Neuron (in vitro differentiated cells): ENCODE measurements around the gene MGST2.

ENCODE experiments used
- H2AFZ ChIP-seq: one replicate; pipeline ENCODE4 v1.6.1; 2013; ENCODE audit warnings: low read depth, mild to moderate bottlenecking, inconsistent platforms, low read length, moderate library complexity
- H3K27me3 ChIP-seq: one replicate; pipeline ENCODE4 v1.6.1; 2013; ENCODE audit warnings: low read length; ENCODE audit not compliant: insufficient read depth
- H3K36me3 ChIP-seq: one replicate; pipeline ENCODE4 v1.6.1; 2013; ENCODE audit warnings: low read length; ENCODE audit not compliant: insufficient read depth
- H3K4me1 ChIP-seq: one replicate; pipeline ENCODE4 v1.6.1; 2013; ENCODE audit warnings: low read length; ENCODE audit not compliant: insufficient read depth
- H3K4me3 ChIP-seq: 2 replicates; pipeline ENCODE4 v1.5.1; 2013; ENCODE audit warnings: mild to moderate bottlenecking, low read length, moderate library complexity
- H3K9me3 ChIP-seq: one replicate; pipeline ENCODE4 v1.6.1; 2013; ENCODE audit warnings: low read length

Gene MGST2

GRCh38 chr4:139711461-139711860 is 45.8 kb downstream of the MGST2 start:
- H2AFZ ChIP-seq: no peak overlapping the region
- H3K4me1 ChIP-seq: no peaks in the 10 kb centered on the region
- peaks cover 2% of the 10 kb centered on the region for H3K9me3 ChIP-seq
- no peaks in the 10 kb centered on the region for H3K27me3 ChIP-seq
- no peak overlapping the region for H3K4me3 ChIP-seq
- peaks cover 2% of the 10 kb centered on the region for H3K36me3 ChIP-seq

GRCh38 chr4:139712882-139713281 is 47.3 kb downstream of the MGST2 start:
- no peaks in the 10 kb centered on the region for H3K4me1 ChIP-seq
- peaks cover 10% of the 10 kb centered on the region for H3K36me3 ChIP-seq
- H3K4me3 ChIP-seq: no peak overlapping the region
- H3K9me3 ChIP-seq: peaks cover 4% of the 10 kb centered on the region
- H3K27me3 ChIP-seq: no peaks in the 10 kb centered on the region
- no peak overlapping the region for H2AFZ ChIP-seq

- Histone ChIP-seq H3K4me1 (no peaks in the 10 kb centered on the region), H3K4me3 (no peak overlapping the region), H3K27me3 (no peaks in the 10 kb centered on the region), H3K36me3 (peaks cover 30% of the 10 kb centered on the region), H3K9me3 (peaks cover 6% of the 10 kb centered on the region), H2AFZ (no peak overlapping the region)
Measured at GRCh38 chr4:139715746-139716391, 50.2 kb downstream of the MGST2 start.

- H3K27me3 ChIP-seq: no peaks in the 10 kb centered on the region
- peaks cover 6% of the 10 kb centered on the region for H3K9me3 ChIP-seq
- H3K4me1 ChIP-seq: no peaks in the 10 kb centered on the region
- peaks cover 30% of the 10 kb centered on the region for H3K36me3 ChIP-seq
- no peak overlapping the region for H2AFZ ChIP-seq
- H3K4me3 ChIP-seq: no peak overlapping the region
Measured at GRCh38 chr4:139718358-139718757, 52.7 kb downstream of the MGST2 start.

- Histone ChIP-seq H3K4me3 (no peak overlapping the region), H3K36me3 (peaks cover 30% of the 10 kb centered on the region), H3K4me1 (no peaks in the 10 kb centered on the region), H2AFZ (no peak overlapping the region), H3K27me3 (no peaks in the 10 kb centered on the region), H3K9me3 (peaks cover 6% of the 10 kb centered on the region)
Measured at GRCh38 chr4:139718833-139719232, 53.2 kb downstream of the MGST2 start.

- H3K9me3 ChIP-seq: peaks cover 6% of the 10 kb centered on the region
- no peaks in the 10 kb centered on the region for H3K4me1 ChIP-seq
- no peaks in the 10 kb centered on the region for H3K27me3 ChIP-seq
- no peak overlapping the region for H2AFZ ChIP-seq
- peaks cover 30% of the 10 kb centered on the region for H3K36me3 ChIP-seq
- no peak overlapping the region for H3K4me3 ChIP-seq
Measured at GRCh38 chr4:139719381-139720101, 53.9 kb downstream of the MGST2 start.

GRCh38 chr4:139720806-139721205 is 55.2 kb downstream of the MGST2 start:
- peaks cover 35% of the 10 kb centered on the region for H3K36me3 ChIP-seq

DNA sequence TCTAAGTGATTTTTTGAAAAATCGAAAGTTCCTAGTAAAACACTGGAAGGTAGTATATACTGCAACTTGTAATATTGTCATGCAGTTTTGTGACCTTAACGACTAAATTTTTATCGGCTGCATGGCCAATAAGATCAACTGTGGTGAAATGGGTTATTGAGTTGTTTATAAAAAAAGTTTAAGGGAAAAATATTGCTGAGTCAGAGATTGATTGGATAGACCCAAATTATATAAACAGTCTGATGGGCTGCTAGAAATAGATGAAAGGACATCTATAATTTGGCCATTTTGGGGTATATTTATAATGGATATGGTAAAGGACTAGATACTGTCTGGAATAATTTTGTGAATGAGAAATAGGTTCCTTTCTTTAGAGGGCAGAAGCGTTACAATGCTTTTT is 56.2 kb downstream of the MGST2 start:
- Histone ChIP-seq H3K4me3 (no peak overlapping the region), H2AFZ (no peak overlapping the region), H3K36me3 (peaks cover 38% of the 10 kb centered on the region), H3K4me1 (peaks cover 6% of the 10 kb centered on the region), H3K9me3 (peaks cover 6% of the 10 kb centered on the region), H3K27me3 (no peaks in the 10 kb centered on the region)

More at GRCh38 chr4:139720806-139721205, 55.2 kb downstream of the MGST2 start:
- H3K27me3 ChIP-seq: no peaks in the 10 kb centered on the region
- H3K9me3 ChIP-seq: peaks cover 6% of the 10 kb centered on the region
- no peaks in the 10 kb centered on the region for H3K4me1 ChIP-seq
- H3K4me3 ChIP-seq: no peak overlapping the region
- no peak overlapping the region for H2AFZ ChIP-seq

DNA sequence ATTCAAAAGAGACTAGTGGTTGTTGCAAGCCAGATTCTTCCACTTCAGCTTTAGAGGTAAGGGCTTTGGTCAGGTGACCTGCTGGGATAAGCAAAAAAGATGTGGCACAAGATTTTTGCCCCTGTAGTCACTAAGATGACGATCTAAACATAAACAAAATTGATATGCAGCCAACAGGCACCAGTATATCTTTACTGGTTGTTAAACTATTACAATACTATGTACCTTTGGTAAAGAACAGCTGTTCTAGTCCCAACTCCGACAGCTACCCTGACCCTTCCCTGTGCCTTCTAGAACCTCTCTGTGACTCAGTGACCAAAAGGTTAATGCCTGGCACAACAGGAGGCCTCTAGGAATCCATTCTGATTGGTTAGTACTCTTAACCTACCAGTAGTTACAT is 59.6 kb downstream of the MGST2 start:
- no peaks in the 10 kb centered on the region for H3K9me3 ChIP-seq
- no peak overlapping the region for H2AFZ ChIP-seq
- peaks cover 12% of the 10 kb centered on the region for H3K4me1 ChIP-seq
- no peak overlapping the region for H3K4me3 ChIP-seq
- no peaks in the 10 kb centered on the region for H3K27me3 ChIP-seq
- peaks cover 10% of the 10 kb centered on the region for H3K36me3 ChIP-seq

GRCh38 chr4:139726615-139727014 is 61.0 kb downstream of the MGST2 start:
- no peak overlapping the region for H3K4me3 ChIP-seq
- H2AFZ ChIP-seq: no peak overlapping the region
- no peaks in the 10 kb centered on the region for H3K27me3 ChIP-seq
- H3K36me3 ChIP-seq: peaks cover 10% of the 10 kb centered on the region
- peaks cover 12% of the 10 kb centered on the region for H3K4me1 ChIP-seq
- H3K9me3 ChIP-seq: no peaks in the 10 kb centered on the region

GRCh38 chr4:139728146-139728545 is 62.5 kb downstream of the MGST2 start:
- H3K4me1 ChIP-seq: peaks cover 12% of the 10 kb centered on the region
- peaks cover 10% of the 10 kb centered on the region for H3K36me3 ChIP-seq
- H2AFZ ChIP-seq: no peak overlapping the region
- H3K4me3 ChIP-seq: no peak overlapping the region
- H3K9me3 ChIP-seq: no peaks in the 10 kb centered on the region
- H3K27me3 ChIP-seq: no peaks in the 10 kb centered on the region

DNA sequence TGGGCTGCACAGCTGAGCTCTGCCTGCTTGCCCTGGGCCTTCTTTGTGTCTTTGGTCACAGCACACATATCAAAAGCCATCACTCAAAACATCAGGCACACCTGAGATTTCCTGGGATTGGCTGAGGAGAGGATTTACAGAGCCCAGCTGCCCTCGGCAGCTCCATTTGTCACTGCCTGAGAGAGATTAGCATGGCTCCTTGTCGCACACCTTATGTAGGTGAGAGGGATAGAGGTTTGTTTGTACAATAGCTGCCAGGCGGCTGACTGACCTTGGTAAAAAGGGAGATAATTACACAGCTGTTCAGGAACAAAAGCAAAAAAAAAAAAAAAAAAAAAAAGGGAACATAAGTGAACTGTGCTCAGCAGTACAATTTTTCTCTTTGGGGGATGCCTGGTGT is 63.2 kb downstream of the MGST2 start:
- H2AFZ ChIP-seq: no peak overlapping the region
- H3K9me3 ChIP-seq: no peaks in the 10 kb centered on the region
- H3K36me3 ChIP-seq: peaks cover 10% of the 10 kb centered on the region
- peaks cover 12% of the 10 kb centered on the region for H3K4me1 ChIP-seq
- H3K27me3 ChIP-seq: no peaks in the 10 kb centered on the region
- no peak overlapping the region for H3K4me3 ChIP-seq

DNA sequence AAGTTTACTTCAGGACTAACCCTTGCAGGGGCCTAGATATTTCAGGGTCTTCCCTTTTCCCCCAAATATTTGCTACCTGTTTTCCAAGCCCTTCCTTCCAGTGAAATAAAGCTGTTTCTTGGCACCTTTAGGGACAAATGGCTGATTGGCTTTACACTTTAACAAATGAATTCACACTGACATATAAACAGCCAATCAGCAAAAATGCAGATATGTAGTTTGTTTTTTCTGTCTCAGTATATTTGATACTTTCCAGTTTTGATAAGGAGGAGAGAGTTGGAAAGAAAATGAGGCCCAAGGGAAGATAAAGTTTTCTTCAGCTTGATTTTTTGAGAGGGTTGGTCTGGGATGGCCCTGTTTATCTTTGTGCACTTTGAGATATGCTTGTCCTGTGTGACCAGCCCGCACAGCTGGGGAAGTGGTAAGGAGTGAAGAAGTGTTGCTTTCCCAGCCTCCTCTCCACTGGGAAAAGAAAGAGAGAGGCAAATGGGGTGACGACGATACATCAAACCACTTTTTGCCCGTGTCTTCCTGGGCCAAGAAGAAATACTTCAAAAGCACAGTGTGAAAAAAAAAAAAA is 67.5 kb downstream of the MGST2 start:
- Histone ChIP-seq H3K36me3 (peaks cover 2% of the 10 kb centered on the region), H3K27me3 (no peaks in the 10 kb centered on the region), H3K4me1 (peaks cover 20% of the 10 kb centered on the region), H2AFZ (no peak overlapping the region), H3K4me3 (no peak overlapping the region), H3K9me3 (no peaks in the 10 kb centered on the region)
